ENCODE results near the gene PRR19.

- no peak for TF ChIP-seq CTCF (conservative IDR thresholded peaks at IDR 0.05)
- no peak for TF ChIP-seq ZFX (IDR thresholded peaks at IDR 0.05)
These were observed 23.3 kb upstream of the PRR19 start for GRCh38 chr19:42278452-42279154.

Measured in C4-2B (cell line).